ENCODE measurements around the gene NAA16.

DNA sequence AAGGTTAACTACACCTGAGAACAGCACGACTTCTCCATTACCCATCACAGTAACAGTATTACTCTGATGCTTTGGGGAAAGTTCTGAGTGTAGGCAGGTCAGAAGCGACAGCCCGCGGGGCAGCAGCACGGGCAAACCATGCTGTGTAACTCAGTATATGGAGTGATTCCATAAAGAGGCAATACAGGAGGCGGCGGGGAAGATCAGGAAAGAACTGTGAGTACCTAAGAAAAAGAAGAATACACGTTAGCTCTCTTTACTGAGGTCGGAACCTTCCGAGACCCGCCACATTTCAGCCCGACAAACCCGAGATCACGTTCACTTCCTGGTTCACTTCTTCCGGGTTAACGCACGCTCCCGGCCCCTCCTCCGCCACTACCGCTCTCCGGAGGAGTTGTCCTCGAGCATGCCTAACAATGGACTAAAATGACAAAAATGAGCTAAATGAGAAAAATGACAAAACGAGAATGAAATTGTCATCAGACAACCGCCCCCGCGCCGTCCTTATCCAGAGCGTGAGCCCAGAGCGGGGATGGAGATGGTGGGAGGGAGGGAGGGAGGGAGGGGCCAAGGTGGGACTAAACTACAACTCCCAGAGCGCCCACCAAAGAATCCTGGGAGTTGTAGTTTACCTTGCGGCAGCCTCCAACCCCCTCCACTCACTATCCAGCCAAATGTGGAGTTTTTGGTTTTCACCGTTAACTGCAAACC, 47.7 kb upstream of the NAA16 start, which contains the start of gene MTRF1:
- TF ChIP-seq, protein P1, sequence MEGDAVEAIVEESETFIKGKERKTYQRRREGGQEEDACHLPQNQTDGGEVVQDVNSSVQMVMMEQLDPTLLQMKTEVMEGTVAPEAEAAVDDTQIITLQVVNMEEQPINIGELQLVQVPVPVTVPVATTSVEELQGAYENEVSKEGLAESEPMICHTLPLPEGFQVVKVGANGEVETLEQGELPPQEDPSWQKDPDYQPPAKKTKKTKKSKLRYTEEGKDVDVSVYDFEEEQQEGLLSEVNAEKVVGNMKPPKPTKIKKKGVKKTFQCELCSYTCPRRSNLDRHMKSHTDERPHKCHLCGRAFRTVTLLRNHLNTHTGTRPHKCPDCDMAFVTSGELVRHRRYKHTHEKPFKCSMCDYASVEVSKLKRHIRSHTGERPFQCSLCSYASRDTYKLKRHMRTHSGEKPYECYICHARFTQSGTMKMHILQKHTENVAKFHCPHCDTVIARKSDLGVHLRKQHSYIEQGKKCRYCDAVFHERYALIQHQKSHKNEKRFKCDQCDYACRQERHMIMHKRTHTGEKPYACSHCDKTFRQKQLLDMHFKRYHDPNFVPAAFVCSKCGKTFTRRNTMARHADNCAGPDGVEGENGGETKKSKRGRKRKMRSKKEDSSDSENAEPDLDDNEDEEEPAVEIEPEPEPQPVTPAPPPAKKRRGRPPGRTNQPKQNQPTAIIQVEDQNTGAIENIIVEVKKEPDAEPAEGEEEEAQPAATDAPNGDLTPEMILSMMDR (IDR thresholded peaks at IDR 0.05) = no peak
- no peak for TF ChIP-seq POLR2A (IDR thresholded peaks at IDR 0.05; ENCODE audit: low read depth)
